HCT116 (cell line): ENCODE results near the gene FAM162A. TPM values are rescaled to one million over a fixed set of nuclear protein-coding genes. Genes with fewer than 3 reads are reported as not detected.
A peak's percentile ranks its signal among the peaks of the same experiment; 100 is the strongest.

ENCODE experiments used
- ATAC-seq: fragments of 200-7000 bp; cut with Tn5 transposase; 2 replicates; pipeline ENCODE4 v1.9.1; 2020; ENCODE audit warnings: mild to moderate bottlenecking, moderate library complexity
- BruUV-seq: library from RNA; stranded (reverse); fragments of 400-500 nt; replicated peaks from 2 replicates; lab custom pipeline; 2021; lab: Mats Ljungman, UMichigan
- CTCF ChIA-PET: fragments of 300-600 bp; sonication (Branson Sonifier 250); formaldehyde crosslinking; loops from one replicate; lab custom pipeline; 2021; ENCODE audit warnings: antibody characterized with exemption; lab: Charles Lee
- POLR2A ChIA-PET: fragments of 300-600, 350-600 bp; sonication (Branson Sonifier 250); formaldehyde crosslinking; loops from one replicate; lab custom pipeline; 2021; ENCODE audit warnings: antibody characterized with exemption; lab: Charles Lee
- RAD21 ChIA-PET, 2 experiments: fragments of 300-600 bp; sonication (Branson Sonifier 250); formaldehyde crosslinking; loops; one replicate each; lab custom pipeline; 2023; ENCODE audit warnings: low total read pairs in 2 of 2; ENCODE audit not compliant: uncharacterized antibody in 2 of 2, unreplicated experiment in 2 of 2, low non-redundant PET in 1 of 2; lab: Charles Lee
- DNase-seq: peaks from one replicate; pipeline ENCODE4 v3.0.0-alpha.2; 2010; ENCODE audit warnings: low read depth, low spot score
- H2AFZ ChIP-seq: fragments of 200-600 bp; shearing (Covaris generic), sonication (generic); 2 replicates; pipeline ENCODE4 v1.6.1; 2017; ENCODE audit warnings: low read depth, mixed run types, mixed read lengths, antibody characterized with exemption, low read length; ENCODE audit not compliant: poor library complexity, severe bottlenecking
- H3K27ac ChIP-seq: 2 replicates; pipeline ENCODE4 v1.5.1; 2012; ENCODE audit warnings: low read depth, low read length
- H3K27me3 ChIP-seq: fragments of 200-600 bp; sonication (generic); 2 replicates; pipeline ENCODE4 v1.6.1; 2016; ENCODE audit warnings: mixed run types, low read length, mixed read lengths; ENCODE audit not compliant: insufficient read depth
- H3K36me3 ChIP-seq, 2 experiments: fragments of 200-500 bp in 1 of 2; fragments of 200-600 bp in 1 of 2; sonication (Bioruptor generic) in 1 of 2; sonication (generic) in 1 of 2; 2 replicates each; pipeline versions ENCODE4 v1.5.1 to v1.6.1; 2014 to 2016; ENCODE audit warnings: low read length in 2 of 2, inconsistent platforms in 1 of 2, mixed read lengths in 1 of 2, mixed run types in 1 of 2; ENCODE audit not compliant: insufficient read depth in 2 of 2, control insufficient read depth in 1 of 2
- H3K4me1 ChIP-seq, 2 experiments: fragments of 200-600 bp in 1 of 2; sonication (generic) in 1 of 2; 2 replicates each; pipeline versions ENCODE4 v1.5.1 to v1.6.1; 2012 to 2017; ENCODE audit warnings: low read length in 2 of 2, inconsistent platforms in 1 of 2, mild to moderate bottlenecking in 1 of 2, mixed read lengths in 1 of 2, mixed run types in 1 of 2, moderate library complexity in 1 of 2; ENCODE audit not compliant: insufficient read depth in 2 of 2, control insufficient read depth in 1 of 2
- H3K4me2 ChIP-seq: fragments of 200-600 bp; sonication (generic); 2 replicates; pipeline ENCODE4 v1.6.1; 2017; ENCODE audit warnings: mixed run types, low read length, mixed read lengths
- H3K4me3 ChIP-seq, 2 experiments: fragments of 200-600 bp in 1 of 2; sonication (generic) in 1 of 2; replicated peaks in 1 of 2; 2 replicates each; pipeline ENCODE4 v1.5.1; 2011 to 2016; ENCODE audit warnings: low read length in 2 of 2, control low read depth in 1 of 2, low read depth in 1 of 2, mild to moderate bottlenecking in 1 of 2, mixed read lengths in 1 of 2, mixed run types in 1 of 2
- H3K79me2 ChIP-seq: fragments of 200-600 bp; sonication (generic); 2 replicates; pipeline ENCODE4 v1.6.1; 2017; ENCODE audit warnings: mild to moderate bottlenecking, mixed run types, low read length, moderate library complexity, mixed read lengths; ENCODE audit not compliant: insufficient read depth
- H3K9ac ChIP-seq: fragments of 200-600 bp; sonication (generic); 2 replicates; pipeline ENCODE4 v1.6.1; 2016; ENCODE audit warnings: low read length, mixed read lengths
- H3K9me2 ChIP-seq: fragments of 200-600 bp; sonication (generic), shearing (Covaris generic); 2 replicates; pipeline ENCODE4 v1.6.1; 2017; ENCODE audit warnings: mixed run types, mild to moderate bottlenecking, moderate library complexity; ENCODE audit not compliant: insufficient read depth
- H3K9me3 ChIP-seq, 2 experiments: fragments of 200-500 bp in 1 of 2; fragments of 200-600 bp in 1 of 2; sonication (Bioruptor generic) in 1 of 2; sonication (generic) in 1 of 2; 2 replicates each; pipeline ENCODE4 v1.6.1; 2014 to 2017; ENCODE audit warnings: low read length in 2 of 2, mixed read lengths in 2 of 2, inconsistent platforms in 1 of 2, low read depth in 1 of 2, mild to moderate bottlenecking in 1 of 2, mixed run types in 1 of 2, moderate library complexity in 1 of 2; ENCODE audit not compliant: control insufficient read depth in 1 of 2, insufficient read depth in 1 of 2
- H4K20me1 ChIP-seq: fragments of 200-600 bp; sonication (generic), shearing (Covaris generic); 2 replicates; pipeline ENCODE4 v1.6.1; 2017; ENCODE audit warnings: mixed run types, mild to moderate bottlenecking, moderate library complexity; ENCODE audit not compliant: insufficient read depth
- CBX3 ChIP-seq: IDR thresholded peaks from 2 replicates; pipeline ENCODE4 v1.6.1; 2012; ENCODE audit warnings: low read depth
- CTCF ChIP-seq, 3 experiments: fragments of 200-600 bp in 1 of 3; sonication (generic) in 1 of 3; IDR thresholded peaks in 2 of 3; conservative IDR thresholded peaks in 1 of 3; 2 replicates each; pipeline ENCODE4 v1.5.1; 2012 to 2017; ENCODE audit warnings: low read depth in 2 of 3, low read length in 2 of 3, antibody characterized with exemption in 1 of 3, borderline replicate concordance in 1 of 3, control low read depth in 1 of 3, mild to moderate bottlenecking in 1 of 3, mixed read lengths in 1 of 3, mixed run types in 1 of 3, moderate library complexity in 1 of 3; ENCODE audit not compliant: insufficient read depth in 1 of 3
- EGR1 ChIP-seq: IDR thresholded peaks from 2 replicates; pipeline ENCODE4 v1.6.1; 2012; ENCODE audit warnings: low read depth
- ELF1 ChIP-seq: IDR thresholded peaks from 2 replicates; pipeline ENCODE4 v1.6.1; 2012; ENCODE audit warnings: low read depth, borderline replicate concordance
- FOSL1 ChIP-seq: IDR thresholded peaks from 2 replicates; pipeline ENCODE4 v1.6.1; 2012; ENCODE audit warnings: low read depth
- JUND ChIP-seq: IDR thresholded peaks from 2 replicates; pipeline ENCODE4 v1.6.1; 2012
- MAX ChIP-seq: IDR thresholded peaks from 2 replicates; pipeline ENCODE4 v1.6.1; 2012
- POLR2A ChIP-seq: IDR thresholded peaks from 2 replicates; pipeline ENCODE4 v1.7.0; 2011; ENCODE audit warnings: borderline replicate concordance; ENCODE audit not compliant: insufficient read depth, insufficient read length; ENCODE audit errors: extremely low read depth
- POLR2AphosphoS5 ChIP-seq: IDR thresholded peaks from 2 replicates; pipeline ENCODE4 v1.6.1; 2011; ENCODE audit warnings: mild to moderate bottlenecking, low read depth, low read length, moderate library complexity
- RAD21 ChIP-seq: IDR thresholded peaks from 2 replicates; pipeline ENCODE4 v1.6.1; 2012; ENCODE audit warnings: low read depth, mild to moderate bottlenecking
- REST ChIP-seq: IDR thresholded peaks from 2 replicates; pipeline ENCODE4 v1.6.1; 2012; ENCODE audit warnings: low read depth
- SP1 ChIP-seq: IDR thresholded peaks from 2 replicates; pipeline ENCODE4 v1.6.1; 2012; ENCODE audit warnings: low read depth
- YY1 ChIP-seq: IDR thresholded peaks from 2 replicates; pipeline ENCODE4 v1.6.1; 2011; ENCODE audit warnings: low read length, low read depth, moderate library complexity, mild to moderate bottlenecking; ENCODE audit not compliant: insufficient replicate concordance; ENCODE audit errors: extremely low read depth
- ZFX ChIP-seq: fragments of 450-650 bp; IDR thresholded peaks from 2 replicates; pipeline ENCODE4 v1.6.1; 2017
- ZNF274 ChIP-seq: fragments of 200-500 bp; sonication (Bioruptor generic); IDR thresholded peaks from 2 replicates; pipeline ENCODE4 v1.6.1; 2014; ENCODE audit warnings: mild to moderate bottlenecking, low read depth, low read length, inconsistent platforms
- intact Hi-C: fragments of 100-400 bp; cut with micrococcal nuclease; formaldehyde crosslinking; loops from 2 replicates; pipeline ENCODE4 v1.10.0; 2022
- total RNA-seq: library from RNA; stranded (reverse); gene quantifications from one replicate; pipeline ENCODE4 v1.2.1, GENCODE V29; 2021; ENCODE audit not compliant: unreplicated experiment

Gene FAM162A
- total RNA-seq, 1 experiment from 2014 or later: 74.1 TPM

GRCh38 chr3:122416966-122417365 lies 33.0 kb downstream of the FAM162A start:
- H3K27me3 ChIP-seq: no peaks in the 10 kb centered on the region
- ATAC-seq (no peak), DNase-seq (no peak)
- POLR2A ChIA-PET: interaction anchor here (2.3 kb wide), 1 partner anchor 34 kb away, joined by 12 read pairs; the partner anchor contains the start of genes FAM162A and MIX23
- no peak overlapping the region for H2AFZ ChIP-seq
- H3K4me1 ChIP-seq: peaks cover 6 to 15% of the 10 kb centered on the region in 2 experiments; a peak in 3 of 4 replicates
- H3K36me3 ChIP-seq: peaks cover 0 to 6% of the 10 kb centered on the region in 2 experiments; a peak in 2 of 4 replicates
- peak overlapping the region; percentile 82 to 84 for H3K4me3 ChIP-seq
- peaks cover 28% of the 10 kb centered on the region for H3K79me2 ChIP-seq
- no TSS peak for BruUV-seq
- RAD21 ChIA-PET: no interaction called here
- intact Hi-C loops: no loop called here
- H4K20me1 ChIP-seq: no peaks in the 10 kb centered on the region
- peak overlapping the region; percentile 77 for H3K4me2 ChIP-seq
- H3K9me3 ChIP-seq: no peaks in the 10 kb centered on the region
- peak overlapping the region; percentile 72 for H3K9ac ChIP-seq
- CTCF ChIA-PET: interaction anchor here (2.4 kb wide), 1 partner anchor 24 kb away, joined by 5 read pairs; no protein-coding TSS in a partner anchor
- no peaks in the 10 kb centered on the region for H3K9me2 ChIP-seq
- peak overlapping the region; percentile 25; the same call in 1 of the 2 replicates for H3K27ac ChIP-seq
- TF ChIP-seq EGR1: no peak
- no peak for TF ChIP-seq MAX
- no peak for TF ChIP-seq CBX3
- no peak for TF ChIP-seq POLR2AphosphoS5
- no peak for TF ChIP-seq FOSL1
- no peak for TF ChIP-seq ZFX
- no peak for TF ChIP-seq REST
- TF ChIP-seq CTCF (IDR thresholded peaks at IDR 0.05 in 2 of 3, conservative IDR thresholded peaks at IDR 0.05 in 1 of 3; ENCODE audit: borderline replicate concordance in 1 of 3, insufficient read depth in 1 of 3, low read depth in 2 of 3, low read length in 2 of 3): no peak
- no peak for TF ChIP-seq RAD21
- TF ChIP-seq JUND: no peak
- no peak for TF ChIP-seq POLR2A
- no peak for TF ChIP-seq ELF1
- TF ChIP-seq YY1: no peak
- TF ChIP-seq ZNF274: no peak
- TF ChIP-seq SP1: no peak
